ENCODE results near the gene ZCCHC7.

- TF ChIP-seq EZH2phosphoT487 (IDR thresholded peaks at IDR 0.05; ENCODE audit: insufficient read depth, low read depth) (no peak), EZH2 (IDR thresholded peaks at IDR 0.05; ENCODE audit: insufficient read depth, poor library complexity, severe bottlenecking) (no peak)
These were observed 35.1 kb upstream of the ZCCHC7 start for GRCh38 chr9:37085233-37085632.

Measured in GM23248 (cell line).